ENCODE data around the gene UBL4B.
A peak's percentile ranks its signal among the peaks of the same experiment; 100 is the strongest.

DNA sequence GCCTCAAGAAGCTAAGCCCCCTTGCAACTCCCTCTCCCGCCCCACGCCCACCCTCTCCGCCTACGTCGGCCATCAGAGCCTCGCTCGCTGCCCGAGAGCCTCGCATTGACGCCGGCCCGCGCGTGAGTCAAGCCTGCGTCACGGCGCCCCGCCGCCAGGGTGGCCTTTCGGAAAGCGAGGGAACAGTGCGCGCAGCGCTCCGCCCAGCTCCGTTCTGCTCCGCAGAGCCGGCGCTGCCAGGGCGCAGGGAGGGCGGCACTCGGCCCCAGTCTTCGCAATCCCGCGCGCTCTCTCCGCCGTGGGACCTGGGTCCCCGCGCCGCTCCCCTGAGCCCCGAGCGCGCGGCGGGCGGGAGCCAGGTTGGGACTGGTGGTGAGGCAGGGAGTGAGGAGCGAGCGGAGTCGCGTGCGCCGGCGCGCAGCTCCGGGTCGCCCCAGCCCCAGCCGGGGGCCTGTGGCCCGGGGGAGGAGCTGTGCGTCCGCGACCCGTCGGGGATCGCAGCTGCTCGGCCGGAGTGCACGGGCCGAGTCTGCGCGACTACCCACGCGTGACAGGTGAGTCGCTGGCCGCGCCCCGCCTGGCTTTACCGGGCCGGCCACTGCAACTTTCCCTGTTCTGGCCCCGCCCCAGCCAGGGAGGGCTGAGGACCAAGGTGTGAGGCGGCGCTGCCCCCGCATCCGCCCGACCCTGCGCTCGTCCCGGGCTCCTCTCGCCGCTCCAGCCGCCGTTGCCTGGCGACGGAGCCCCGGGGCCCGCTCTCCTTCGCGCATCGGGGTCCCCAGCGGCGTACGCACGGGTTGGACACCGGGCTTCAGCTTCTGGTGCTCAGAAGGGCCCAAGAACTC lies 38.3 kb downstream of the UBL4B start, which contains the start of gene SLC6A17:
- TF ChIP-seq POLR2A (IDR thresholded peaks at IDR 0.05; ENCODE audit: low read depth, low read length) (no peak), CTCF (IDR thresholded peaks at IDR 0.05; ENCODE audit: extremely low read depth in 1 of 2, insufficient read depth in 1 of 2, low read depth in 1 of 2, low read length in 2 of 2) (no peak), EZH2 (IDR thresholded peaks at IDR 0.05; ENCODE audit: borderline replicate concordance, low read depth, low read length, severe bottlenecking) (peak; percentile 65), POLR2AphosphoS5 (IDR thresholded peaks at IDR 0.05; ENCODE audit: insufficient read depth, low read depth, low read length) (no peak), GATA2 (IDR thresholded peaks at IDR 0.05; ENCODE audit: insufficient read depth, insufficient read length, low read depth, low read length) (no peak), JUN (IDR thresholded peaks at IDR 0.05; ENCODE audit: borderline replicate concordance, insufficient read depth, insufficient read length, low read depth) (no peak), MYC (IDR thresholded peaks at IDR 0.05; ENCODE audit: low read depth, low read length) (no peak)
- TF ChIP-seq, protein P1, sequence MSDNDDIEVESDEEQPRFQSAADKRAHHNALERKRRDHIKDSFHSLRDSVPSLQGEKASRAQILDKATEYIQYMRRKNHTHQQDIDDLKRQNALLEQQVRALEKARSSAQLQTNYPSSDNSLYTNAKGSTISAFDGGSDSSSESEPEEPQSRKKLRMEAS (IDR thresholded peaks at IDR 0.05; ENCODE audit: insufficient read depth, insufficient read length): no peak

Data from endothelial cell of umbilical vein (primary cell).